Endometrial microvascular endothelial cells (primary cell): ENCODE measurements around the gene SSTR4. TPM values are rescaled to one million over a fixed set of nuclear protein-coding genes. Genes with fewer than 3 reads are reported as not detected.
"Not testable (repeated sequence)": the region's sequence is repeated elsewhere in the genome, so short reads cannot be mapped to it uniquely, and the experiment has no call there.

Experiments
- in situ Hi-C: cut with HindIII; loops from 2 replicates; pipeline ENCODE4 v1.10.0; 2017; ENCODE audit warnings: low sequenced_read_pairs, low pct_unique_long_range_greater_than_20kb; ENCODE audit errors: inconsistent ontology term
- total RNA-seq: library from RNA; depleted of rRNA; stranded (reverse); fragments of >200 nt; gene quantifications from one replicate; pipeline ENCODE4 v1.2.3, GENCODE V29; 2015; ENCODE audit errors: inconsistent ontology term

Gene SSTR4, protein sequence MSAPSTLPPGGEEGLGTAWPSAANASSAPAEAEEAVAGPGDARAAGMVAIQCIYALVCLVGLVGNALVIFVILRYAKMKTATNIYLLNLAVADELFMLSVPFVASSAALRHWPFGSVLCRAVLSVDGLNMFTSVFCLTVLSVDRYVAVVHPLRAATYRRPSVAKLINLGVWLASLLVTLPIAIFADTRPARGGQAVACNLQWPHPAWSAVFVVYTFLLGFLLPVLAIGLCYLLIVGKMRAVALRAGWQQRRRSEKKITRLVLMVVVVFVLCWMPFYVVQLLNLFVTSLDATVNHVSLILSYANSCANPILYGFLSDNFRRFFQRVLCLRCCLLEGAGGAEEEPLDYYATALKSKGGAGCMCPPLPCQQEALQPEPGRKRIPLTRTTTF
- not detected for total RNA-seq

DNA sequence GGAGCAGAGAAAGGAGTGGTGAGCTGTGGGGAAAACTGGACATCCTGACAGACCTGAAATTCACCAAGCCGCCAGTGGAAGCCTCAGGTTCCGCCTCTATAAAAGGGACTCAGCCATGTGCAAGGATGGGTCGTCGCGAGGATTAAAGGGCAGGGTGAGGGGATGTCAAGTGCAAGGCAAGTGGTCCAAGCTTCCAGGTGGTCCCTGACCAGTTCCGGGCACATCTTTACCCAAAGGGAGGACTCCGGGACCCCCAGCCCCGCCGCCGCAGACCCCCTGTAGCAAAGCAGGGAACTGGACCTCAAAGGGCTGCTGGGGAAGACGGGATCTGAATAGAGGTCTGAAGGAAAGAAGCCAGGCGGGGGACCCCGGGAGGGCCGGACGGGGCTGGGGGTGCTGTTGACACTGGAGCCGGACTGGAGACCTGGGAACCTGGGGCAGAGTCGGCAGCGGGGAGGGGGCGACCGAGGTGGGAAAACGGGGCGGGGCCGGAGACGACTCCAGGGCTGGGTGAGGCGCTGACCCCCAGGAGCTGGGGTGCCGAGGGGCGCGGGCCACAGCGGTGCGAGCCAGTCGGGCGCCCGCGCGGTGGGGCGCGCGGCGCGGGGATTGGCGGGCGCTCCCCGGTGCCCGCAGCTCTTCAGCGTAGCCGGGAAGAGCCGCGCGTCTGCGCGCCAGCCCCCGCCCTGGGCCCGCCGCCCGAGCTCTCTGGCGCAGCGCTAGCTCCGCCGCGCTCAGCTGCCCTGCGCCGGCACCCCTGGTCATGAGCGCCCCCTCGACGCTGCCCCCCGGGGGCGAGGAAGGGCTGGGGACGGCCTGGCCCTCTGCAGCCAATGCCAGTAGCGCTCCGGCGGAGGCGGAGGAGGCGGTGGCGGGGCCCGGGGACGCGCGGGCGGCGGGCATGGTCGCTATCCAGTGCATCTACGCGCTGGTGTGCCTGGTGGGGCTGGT, at the start of gene SSTR4:
Gene SSTR4 (plus strand): TSS at position 592 of the 951 bp plus-strand sequence. CDS start 172 bp downstream, at position 764.
- in situ Hi-C loops = no loop called here

DNA sequence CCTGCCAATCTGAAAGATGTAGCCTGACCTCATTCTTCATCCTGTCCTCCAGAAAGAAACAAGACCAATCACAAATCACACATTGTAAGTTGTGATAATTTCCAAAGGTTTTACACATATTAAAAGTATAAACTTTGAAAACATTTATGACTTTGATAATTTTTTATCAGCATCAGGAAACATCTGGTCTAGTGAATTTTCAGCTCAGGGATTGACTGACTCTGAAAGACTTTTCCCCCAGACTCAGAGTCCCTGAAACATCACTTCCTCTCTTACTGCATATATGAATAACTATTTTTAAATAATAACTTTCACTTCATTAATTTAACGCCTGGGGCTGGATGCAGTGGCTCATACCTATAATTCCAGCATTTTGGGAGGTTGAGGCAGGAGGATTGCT, 48.5 kb upstream of the SSTR4 start:
- in situ Hi-C loops = no loop called here

GRCh38 chr20:22991424-22991823, 43.7 kb upstream of the SSTR4 start:
- in situ Hi-C loops = not testable (repeated sequence)

- in situ Hi-C loops = no loop called here
Measured at GRCh38 chr20:22993823-22994222, 41.3 kb upstream of the SSTR4 start.

- in situ Hi-C loops = no loop called here
Measured at GRCh38 chr20:22995923-22996322, 39.2 kb upstream of the SSTR4 start.

- in situ Hi-C loops = no loop called here
Measured at GRCh38 chr20:22998476-22998875, 36.6 kb upstream of the SSTR4 start.

DNA sequence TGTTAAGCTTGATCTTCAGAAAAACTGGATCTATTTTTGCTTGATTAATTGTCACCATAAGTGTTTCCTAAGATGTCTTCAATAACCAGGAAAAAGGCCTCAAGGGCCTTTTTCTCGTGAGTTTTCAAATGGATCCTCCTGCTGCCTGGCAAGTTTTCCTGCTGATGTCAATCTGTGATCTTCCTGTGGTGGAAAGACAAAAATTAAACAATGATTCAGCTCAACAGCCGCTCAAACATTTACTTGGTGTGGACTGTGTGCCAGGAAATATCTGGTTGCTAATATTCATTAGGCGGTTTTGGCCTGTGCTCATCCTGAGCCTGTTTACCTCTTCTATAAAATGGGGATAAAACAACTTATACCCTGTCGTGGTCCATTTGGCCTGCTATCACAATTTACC, 35.4 kb upstream of the SSTR4 start:
- in situ Hi-C loops = no loop called here

DNA sequence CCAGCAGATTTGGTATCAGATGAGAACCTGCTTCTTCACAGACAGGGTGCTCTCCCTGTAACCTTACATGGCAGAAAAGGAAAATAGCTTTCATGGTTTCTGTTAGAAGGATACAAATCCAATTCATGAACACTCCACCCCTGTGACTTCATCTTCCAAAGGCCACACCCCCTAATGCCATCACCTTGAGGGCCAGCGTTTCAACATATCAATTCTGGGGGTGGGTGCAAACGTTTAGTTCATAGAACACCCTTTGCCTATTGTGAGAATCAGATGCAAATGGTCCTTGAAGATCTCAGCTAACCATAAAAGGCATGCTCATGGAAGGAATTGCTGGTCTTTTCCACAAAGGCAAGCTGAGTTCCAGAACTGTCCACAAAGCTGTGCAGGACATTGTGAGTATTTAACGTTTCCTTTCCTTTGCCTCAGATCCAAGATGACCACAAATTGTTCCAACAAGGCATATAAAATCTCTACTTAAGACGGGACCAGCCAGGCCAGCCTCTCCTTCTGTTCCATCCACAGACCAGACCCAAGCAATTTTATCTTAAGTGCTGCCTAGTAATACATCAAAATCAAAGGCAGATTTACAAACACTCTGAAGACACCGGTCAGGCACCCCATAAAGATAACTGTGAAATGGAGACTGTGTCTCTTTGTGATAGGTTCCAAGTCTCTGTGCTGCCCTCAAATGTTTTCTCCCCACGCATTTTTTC, 34.7 kb upstream of the SSTR4 start:
- in situ Hi-C loops = no loop called here

DNA sequence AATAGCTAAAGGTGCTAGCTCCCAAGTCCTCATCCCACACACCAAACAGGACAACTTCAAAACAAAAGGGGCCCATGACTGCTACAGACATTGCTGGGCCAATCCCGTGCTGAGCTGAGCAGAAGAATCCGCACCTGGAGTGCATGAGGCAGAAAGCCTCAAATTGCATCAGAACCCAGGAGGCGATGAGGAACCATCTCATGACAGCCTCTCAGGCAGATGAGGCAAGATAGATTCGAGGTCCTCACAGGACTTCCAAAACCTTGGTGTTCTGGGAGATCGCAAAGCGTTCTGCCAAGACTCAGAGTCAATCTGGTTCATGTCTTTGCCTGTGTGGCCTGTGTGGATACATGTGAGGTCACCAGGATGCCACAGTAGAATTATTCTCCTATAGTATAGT, 32.8 kb upstream of the SSTR4 start:
- in situ Hi-C loops = no loop called here

DNA sequence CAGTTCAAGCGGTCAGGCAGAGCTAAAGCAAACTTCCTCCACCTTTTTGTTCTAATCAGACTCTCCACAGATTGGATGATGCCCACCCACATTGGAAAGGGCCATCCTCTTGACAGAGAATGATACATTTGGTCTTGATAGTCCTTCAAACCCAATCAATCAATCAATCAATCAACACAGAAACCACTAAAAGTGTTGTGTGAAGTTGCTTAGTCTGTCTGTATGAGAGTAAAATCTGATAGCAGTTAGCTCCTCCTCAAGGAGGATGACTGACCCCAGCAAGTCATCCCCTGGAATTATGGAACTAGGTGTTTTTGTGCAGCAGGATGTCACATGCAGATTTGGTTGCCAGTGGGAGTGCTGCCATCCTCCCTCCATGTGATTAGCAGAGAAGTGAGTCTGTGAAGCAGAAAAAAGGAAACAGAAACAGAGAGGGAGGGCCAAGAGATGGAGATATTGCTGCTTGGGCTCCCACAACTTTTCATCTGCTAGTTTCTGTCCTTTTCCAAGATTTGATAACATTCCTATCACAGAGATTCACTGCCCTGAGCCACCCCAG, 32.0 kb upstream of the SSTR4 start:
- in situ Hi-C loops = no loop called here

GRCh38 chr20:23003881-23004460, 31.1 kb upstream of the SSTR4 start:
- in situ Hi-C loops = no loop called here

DNA sequence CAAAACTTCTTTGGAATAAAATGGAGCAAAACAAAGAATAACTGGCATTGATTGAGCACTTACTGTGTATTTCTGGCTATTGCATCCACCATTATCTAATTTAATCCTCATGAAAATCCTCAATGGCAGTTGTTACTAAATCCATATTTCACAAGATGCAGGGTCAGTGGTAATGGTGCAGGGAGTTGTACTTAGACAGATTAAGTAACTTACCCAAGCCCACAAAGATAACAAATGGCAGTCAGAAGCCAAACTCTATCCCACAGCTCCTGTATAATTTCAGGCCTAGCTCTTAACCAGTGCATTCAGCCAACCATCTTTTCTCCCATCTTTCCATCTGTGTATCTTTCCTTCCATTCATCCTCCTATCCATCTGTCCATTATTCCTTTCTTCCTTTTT, 29.3 kb upstream of the SSTR4 start:
- in situ Hi-C loops = no loop called here

DNA sequence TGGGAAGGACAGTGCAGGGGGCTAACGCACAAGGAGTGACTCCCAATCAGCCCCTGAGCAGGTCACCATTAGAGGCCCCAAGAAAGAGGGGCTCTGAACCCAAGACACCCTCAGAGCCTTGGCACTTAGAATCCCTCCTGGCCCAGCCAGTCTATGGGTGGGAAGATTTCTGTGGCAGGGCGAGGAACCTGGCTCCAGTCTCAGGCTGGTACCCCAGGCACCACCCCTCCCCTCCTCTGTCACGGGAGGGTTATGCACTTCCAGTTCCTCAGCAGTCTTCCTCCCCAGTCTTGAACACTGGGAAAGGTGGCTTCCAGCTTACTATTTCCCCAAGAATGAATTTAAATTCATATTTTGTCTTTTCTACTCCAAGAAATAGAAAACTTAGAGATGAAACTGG, 27.6 kb upstream of the SSTR4 start:
- in situ Hi-C loops = no loop called here

GRCh38 chr20:23007886-23008655, 27.0 kb upstream of the SSTR4 start:
- in situ Hi-C loops = no loop called here

- in situ Hi-C loops = no loop called here
Measured at GRCh38 chr20:23008667-23009066, 26.4 kb upstream of the SSTR4 start.

GRCh38 chr20:23009636-23010035, 25.5 kb upstream of the SSTR4 start:
- in situ Hi-C loops = no loop called here

- in situ Hi-C loops = no loop called here
Measured at GRCh38 chr20:23010096-23010495, 25.0 kb upstream of the SSTR4 start.
